Uterus (tissue), 2 donors: ENCODE results near the gene JMJD6.

Experiments used
- POLR2A ChIP-seq, 2 donors: fragments of 450-650 bp; IDR thresholded peaks; one replicate each; pipeline ENCODE4 v1.6.1; 2016; ENCODE audit warnings: antibody characterized with exemption in 2 of 2, mild to moderate bottlenecking in 1 of 2, moderate library complexity in 1 of 2
- TF ChIP-seq, protein P1 (sequence below), 4 experiments: fragments of 200-600 bp in 2 of 4; fragments of 450-650 bp in 2 of 4; sonication (generic) in 2 of 4; IDR thresholded peaks; one replicate each; pipeline ENCODE4 v1.5.1; 2016 to 2019; ENCODE audit warnings: antibody characterized with exemption in 4 of 4, mild to moderate bottlenecking in 2 of 4, moderate library complexity in 1 of 4

DNA sequence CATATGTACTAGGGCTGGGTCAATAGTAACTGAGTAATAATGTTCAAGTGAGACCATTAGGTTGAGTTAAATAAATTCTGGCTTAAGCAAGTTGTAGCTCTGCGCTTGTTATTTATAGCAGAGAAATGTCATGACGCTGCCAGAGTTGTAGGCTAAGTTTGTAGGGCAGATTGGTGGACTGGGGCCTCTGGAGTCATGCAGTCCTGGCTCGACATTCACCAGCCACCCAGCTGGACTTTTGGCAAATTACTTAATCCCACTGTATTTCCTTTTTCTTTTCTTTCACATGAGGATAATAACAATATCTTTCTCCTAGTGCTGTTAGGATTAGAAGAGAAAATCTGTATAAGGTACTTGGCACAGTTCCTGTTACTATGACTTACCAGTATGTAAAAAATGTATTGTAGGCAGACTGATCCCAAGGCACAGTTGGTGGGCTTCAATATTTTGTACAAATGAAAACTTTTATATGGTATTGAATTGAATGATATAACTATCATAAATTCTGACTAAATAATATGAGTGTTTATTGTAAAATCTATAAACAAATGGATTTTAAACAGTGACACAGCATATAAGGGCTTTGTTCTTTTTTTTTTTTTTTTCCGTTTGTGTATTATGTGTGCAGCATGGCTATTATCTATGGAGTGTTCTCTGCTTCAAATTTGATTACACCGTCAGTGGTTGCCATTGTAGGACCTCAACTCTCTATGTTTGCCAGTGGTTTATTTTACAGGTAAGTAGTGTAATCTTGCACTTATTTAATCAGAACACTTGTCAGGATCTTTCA lies 14.1 kb upstream of the JMJD6 start:
- TF ChIP-seq, protein P1, sequence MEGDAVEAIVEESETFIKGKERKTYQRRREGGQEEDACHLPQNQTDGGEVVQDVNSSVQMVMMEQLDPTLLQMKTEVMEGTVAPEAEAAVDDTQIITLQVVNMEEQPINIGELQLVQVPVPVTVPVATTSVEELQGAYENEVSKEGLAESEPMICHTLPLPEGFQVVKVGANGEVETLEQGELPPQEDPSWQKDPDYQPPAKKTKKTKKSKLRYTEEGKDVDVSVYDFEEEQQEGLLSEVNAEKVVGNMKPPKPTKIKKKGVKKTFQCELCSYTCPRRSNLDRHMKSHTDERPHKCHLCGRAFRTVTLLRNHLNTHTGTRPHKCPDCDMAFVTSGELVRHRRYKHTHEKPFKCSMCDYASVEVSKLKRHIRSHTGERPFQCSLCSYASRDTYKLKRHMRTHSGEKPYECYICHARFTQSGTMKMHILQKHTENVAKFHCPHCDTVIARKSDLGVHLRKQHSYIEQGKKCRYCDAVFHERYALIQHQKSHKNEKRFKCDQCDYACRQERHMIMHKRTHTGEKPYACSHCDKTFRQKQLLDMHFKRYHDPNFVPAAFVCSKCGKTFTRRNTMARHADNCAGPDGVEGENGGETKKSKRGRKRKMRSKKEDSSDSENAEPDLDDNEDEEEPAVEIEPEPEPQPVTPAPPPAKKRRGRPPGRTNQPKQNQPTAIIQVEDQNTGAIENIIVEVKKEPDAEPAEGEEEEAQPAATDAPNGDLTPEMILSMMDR (IDR thresholded peaks at IDR 0.05), result no peak
- TF ChIP-seq POLR2A (IDR thresholded peaks at IDR 0.05), result no peak
